Gastroesophageal sphincter (tissue), 3 donors: Measurements from ENCODE around the gene NT5C2.

Experiments used
- CTCF ChIP-seq, 4 experiments: fragments of 200-600 bp in 2 of 4; fragments of 450-650 bp in 2 of 4; sonication (generic) in 1 of 4; IDR thresholded peaks; one replicate each; pipeline ENCODE4 v1.5.1; 2017 to 2019; ENCODE audit warnings: antibody characterized with exemption in 4 of 4, mild to moderate bottlenecking in 2 of 4, moderate library complexity in 2 of 4
- EP300 ChIP-seq: sonication (generic); formaldehyde crosslinking; IDR thresholded peaks from one replicate; pipeline ENCODE4 v1.6.1; 2017; ENCODE audit warnings: antibody characterized with exemption, mild to moderate bottlenecking
- POLR2A ChIP-seq, 2 donors: fragments of 450-650 bp; IDR thresholded peaks; one replicate each; pipeline ENCODE4 v1.6.1; 2017; ENCODE audit warnings: antibody characterized with exemption in 2 of 2, mild to moderate bottlenecking in 2 of 2, moderate library complexity in 1 of 2
- POLR2AphosphoS5 ChIP-seq: sonication (generic); formaldehyde crosslinking; IDR thresholded peaks from one replicate; pipeline ENCODE4 v1.6.1; 2017; ENCODE audit warnings: antibody characterized with exemption

- TF ChIP-seq POLR2A (IDR thresholded peaks at IDR 0.05) = no peak
- TF ChIP-seq CTCF (IDR thresholded peaks at IDR 0.05) = no peak
- no peak for TF ChIP-seq POLR2AphosphoS5
- no peak for TF ChIP-seq EP300
Measured at GRCh38 chr10:103111918-103112877, 80.9 kb downstream of the NT5C2 start.
